ENCODE results near the gene FARS2.

Gene FARS2

GRCh38 chr6:5663259-5663658 lies 401.9 kb downstream of the FARS2 start:
- Mint-ChIP-seq H3K4me1 (ENCODE audit: low read depth) (peaks cover 56% of the 10 kb centered on the region), H3K4me3 (no peak overlapping the region), H3K27ac (no peak overlapping the region), H3K9me3 (ENCODE audit: low read depth) (peaks cover 3% of the 10 kb centered on the region), H3K36me3 (peaks cover 9% of the 10 kb centered on the region), H3K27me3 (no peaks in the 10 kb centered on the region)

GRCh38 chr6:5663739-5664138 lies 402.4 kb downstream of the FARS2 start:
- Mint-ChIP-seq H3K4me1 (ENCODE audit: low read depth) (peaks cover 61% of the 10 kb centered on the region), H3K4me3 (no peak overlapping the region), H3K27me3 (no peaks in the 10 kb centered on the region), H3K9me3 (ENCODE audit: low read depth) (peaks cover 3% of the 10 kb centered on the region), H3K36me3 (peaks cover 7% of the 10 kb centered on the region), H3K27ac (no peak overlapping the region)

GRCh38 chr6:5664149-5664548 lies 402.8 kb downstream of the FARS2 start:
- Mint-ChIP-seq H3K4me1 (ENCODE audit: low read depth) (peaks cover 65% of the 10 kb centered on the region), H3K4me3 (no peak overlapping the region), H3K36me3 (peaks cover 5% of the 10 kb centered on the region), H3K9me3 (ENCODE audit: low read depth) (peaks cover 3% of the 10 kb centered on the region), H3K27me3 (no peaks in the 10 kb centered on the region), H3K27ac (peak overlapping the region; percentile 88)

GRCh38 chr6:5665173-5665572 lies 403.9 kb downstream of the FARS2 start:
- H3K4me1 Mint-ChIP-seq (ENCODE audit: low read depth) = peaks cover 75% of the 10 kb centered on the region

GRCh38 chr6:5665667-5666066 lies 404.4 kb downstream of the FARS2 start:
- peak overlapping the region; percentile 66 for H3K4me3 Mint-ChIP-seq
- H3K27me3 Mint-ChIP-seq = no peaks in the 10 kb centered on the region
- peaks cover 80% of the 10 kb centered on the region for H3K4me1 Mint-ChIP-seq (ENCODE audit: low read depth)
- peak overlapping the region; percentile 88 for H3K27ac Mint-ChIP-seq
- no peaks in the 10 kb centered on the region for H3K9me3 Mint-ChIP-seq (ENCODE audit: low read depth)
- no peaks in the 10 kb centered on the region for H3K36me3 Mint-ChIP-seq

More at GRCh38 chr6:5665173-5665572, 403.9 kb downstream of the FARS2 start:
- peak overlapping the region; percentile 66 for H3K4me3 Mint-ChIP-seq
- H3K9me3 Mint-ChIP-seq (ENCODE audit: low read depth) = no peaks in the 10 kb centered on the region
- H3K27ac Mint-ChIP-seq = peak overlapping the region; percentile 88
- H3K36me3 Mint-ChIP-seq = no peaks in the 10 kb centered on the region
- no peaks in the 10 kb centered on the region for H3K27me3 Mint-ChIP-seq

GRCh38 chr6:5666695-5667094 lies 405.4 kb downstream of the FARS2 start:
- H3K27ac Mint-ChIP-seq = peak overlapping the region; percentile 88
- peaks cover 85% of the 10 kb centered on the region for H3K4me1 Mint-ChIP-seq (ENCODE audit: low read depth)
- H3K9me3 Mint-ChIP-seq (ENCODE audit: low read depth) = no peaks in the 10 kb centered on the region
- peaks cover 1% of the 10 kb centered on the region for H3K36me3 Mint-ChIP-seq
- peak overlapping the region; percentile 35 for H3K4me3 Mint-ChIP-seq
- H3K27me3 Mint-ChIP-seq = no peaks in the 10 kb centered on the region

GRCh38 chr6:5667737-5668136 lies 406.4 kb downstream of the FARS2 start:
- no peaks in the 10 kb centered on the region for H3K9me3 Mint-ChIP-seq (ENCODE audit: low read depth)

GRCh38 chr6:5670381-5670780 lies 409.1 kb downstream of the FARS2 start:
- no peaks in the 10 kb centered on the region for H3K9me3 Mint-ChIP-seq (ENCODE audit: low read depth)
- H3K4me1 Mint-ChIP-seq (ENCODE audit: low read depth) = peaks cover 79% of the 10 kb centered on the region
- H3K4me3 Mint-ChIP-seq = no peak overlapping the region
- H3K36me3 Mint-ChIP-seq = peaks cover 4% of the 10 kb centered on the region
- peak overlapping the region; percentile 94 for H3K27ac Mint-ChIP-seq
- no peaks in the 10 kb centered on the region for H3K27me3 Mint-ChIP-seq

More at GRCh38 chr6:5667737-5668136, 406.4 kb downstream of the FARS2 start:
- Mint-ChIP-seq H3K4me3 (peak overlapping the region; percentile 59), H3K36me3 (peaks cover 4% of the 10 kb centered on the region), H3K4me1 (ENCODE audit: low read depth) (peaks cover 92% of the 10 kb centered on the region), H3K27ac (peak overlapping the region; percentile 86), H3K27me3 (no peaks in the 10 kb centered on the region)

GRCh38 chr6:5670811-5671561 lies 409.7 kb downstream of the FARS2 start:
- Mint-ChIP-seq H3K4me3 (peak overlapping the region; percentile 76), H3K4me1 (ENCODE audit: low read depth) (peaks cover 73% of the 10 kb centered on the region), H3K9me3 (ENCODE audit: low read depth) (no peaks in the 10 kb centered on the region), H3K27ac (peak overlapping the region; percentile 94), H3K36me3 (peaks cover 4% of the 10 kb centered on the region), H3K27me3 (no peaks in the 10 kb centered on the region)

- Mint-ChIP-seq H3K27ac (peak overlapping the region; percentile 94), H3K4me3 (peak overlapping the region; percentile 76), H3K4me1 (ENCODE audit: low read depth) (peaks cover 64% of the 10 kb centered on the region), H3K27me3 (no peaks in the 10 kb centered on the region), H3K9me3 (ENCODE audit: low read depth) (no peaks in the 10 kb centered on the region), H3K36me3 (peaks cover 4% of the 10 kb centered on the region)
Observed at GRCh38 chr6:5671601-5672559, 410.6 kb downstream of the FARS2 start.

- Mint-ChIP-seq H3K4me3 (no peak overlapping the region), H3K9me3 (ENCODE audit: low read depth) (no peaks in the 10 kb centered on the region), H3K4me1 (ENCODE audit: low read depth) (peaks cover 66% of the 10 kb centered on the region), H3K27ac (peak overlapping the region; percentile 56), H3K36me3 (peaks cover 4% of the 10 kb centered on the region), H3K27me3 (no peaks in the 10 kb centered on the region)
Observed at GRCh38 chr6:5672581-5673011, 411.3 kb downstream of the FARS2 start.

GRCh38 chr6:5673019-5673790 lies 411.9 kb downstream of the FARS2 start:
- Mint-ChIP-seq H3K27ac (no peak overlapping the region), H3K36me3 (peaks cover 6% of the 10 kb centered on the region), H3K4me3 (no peak overlapping the region)

GRCh38 chr6:5674141-5674540 lies 412.8 kb downstream of the FARS2 start:
- Mint-ChIP-seq H3K27ac (no peak overlapping the region), H3K4me1 (ENCODE audit: low read depth) (peaks cover 64% of the 10 kb centered on the region), H3K36me3 (peaks cover 6% of the 10 kb centered on the region), H3K4me3 (no peak overlapping the region), H3K9me3 (ENCODE audit: low read depth) (no peaks in the 10 kb centered on the region), H3K27me3 (no peaks in the 10 kb centered on the region)

More at GRCh38 chr6:5673019-5673790, 411.9 kb downstream of the FARS2 start:
- Mint-ChIP-seq H3K9me3 (ENCODE audit: low read depth) (no peaks in the 10 kb centered on the region), H3K27me3 (no peaks in the 10 kb centered on the region), H3K4me1 (ENCODE audit: low read depth) (peaks cover 65% of the 10 kb centered on the region)

- Mint-ChIP-seq H3K27me3 (no peaks in the 10 kb centered on the region), H3K4me1 (ENCODE audit: low read depth) (peaks cover 64% of the 10 kb centered on the region), H3K36me3 (peaks cover 6% of the 10 kb centered on the region), H3K27ac (no peak overlapping the region), H3K9me3 (ENCODE audit: low read depth) (no peaks in the 10 kb centered on the region), H3K4me3 (no peak overlapping the region)
Observed at GRCh38 chr6:5674721-5675120, 413.4 kb downstream of the FARS2 start.
